CD14-positive monocyte (primary cell): ENCODE results near the gene TMTC2. TPM values are rescaled to one million over a fixed set of nuclear protein-coding genes. Genes with fewer than 3 reads are reported as not detected.

Experiments used
- DNase-seq, 3 donors: peaks; one replicate each; pipeline ENCODE4 v3.0.0-alpha.2; 2011 to 2022
- H2AFZ ChIP-seq: 2 replicates; pipeline ENCODE4 v1.6.0; 2012; ENCODE audit warnings: mild to moderate bottlenecking, low read depth, low read length, inconsistent platforms; ENCODE audit not compliant: insufficient read depth, poor library complexity, severe bottlenecking
- H3K27ac ChIP-seq, 2 donors: 1 replicate in 1 of 2; 2 replicates in 1 of 2; pipeline ENCODE4 v1.5.1; 2012 to 2013; ENCODE audit warnings: low read length in 2 of 2, control low read depth in 1 of 2, inconsistent platforms in 1 of 2, low read depth in 1 of 2, mild to moderate bottlenecking in 1 of 2
- H3K27me3 ChIP-seq, 2 donors: one replicate each; pipeline versions ENCODE4 v1.6.0 to v1.6.1; 2011 to 2013; ENCODE audit warnings: low read length in 2 of 2; ENCODE audit not compliant: control insufficient read depth in 2 of 2, insufficient read depth in 2 of 2
- H3K36me3 ChIP-seq, 2 donors: replicated peaks in 1 of 2; 1 replicate in 1 of 2; 2 replicates in 1 of 2; pipeline versions ENCODE4 v1.5.1 to v1.6.1; 2012 to 2013; ENCODE audit warnings: low read length in 2 of 2, control low read depth in 1 of 2, inconsistent platforms in 1 of 2, mild to moderate bottlenecking in 1 of 2; ENCODE audit not compliant: insufficient read depth in 2 of 2, control insufficient read depth in 1 of 2
- H3K4me1 ChIP-seq, 2 donors: 1 replicate in 1 of 2; 2 replicates in 1 of 2; pipeline versions ENCODE4 v1.5.1 to v1.6.1; 2012 to 2013; ENCODE audit warnings: low read length in 2 of 2, control low read depth in 1 of 2, inconsistent platforms in 1 of 2, mild to moderate bottlenecking in 1 of 2, moderate library complexity in 1 of 2; ENCODE audit not compliant: insufficient read depth in 2 of 2, control insufficient read depth in 1 of 2
- H3K4me2 ChIP-seq: replicated peaks from 2 replicates; pipeline ENCODE3; 2012; ENCODE audit warnings: low read length, moderate library complexity, mild to moderate bottlenecking; ENCODE audit not compliant: poor library complexity, severe bottlenecking; ENCODE audit errors: extremely low read depth
- H3K4me3 ChIP-seq, 3 experiments: fragments of 200-600 bp in 1 of 3; sonication (generic) in 1 of 3; replicated peaks in 1 of 3; 1 replicate in 2 of 3; 2 replicates in 1 of 3; pipeline ENCODE4 v1.5.1; 2011 to 2013; ENCODE audit warnings: low read length in 3 of 3, mild to moderate bottlenecking in 3 of 3, control low read depth in 2 of 3, low read depth in 2 of 3, inconsistent platforms in 1 of 3, moderate library complexity in 1 of 3
- H3K79me2 ChIP-seq: 2 replicates; pipeline ENCODE4 v1.6.0; 2012; ENCODE audit warnings: mild to moderate bottlenecking, control low read depth, inconsistent platforms, low read length, moderate library complexity; ENCODE audit not compliant: insufficient read depth
- H3K9ac ChIP-seq: 2 replicates; pipeline ENCODE4 v1.6.0; 2017; ENCODE audit warnings: low read length, mild to moderate bottlenecking; ENCODE audit not compliant: insufficient read depth, poor library complexity, severe bottlenecking
- H3K9me3 ChIP-seq, 2 donors: replicated peaks in 1 of 2; 1 replicate in 1 of 2; 2 replicates in 1 of 2; pipeline versions ENCODE4 v1.5.1 to v1.6.1; 2012 to 2013; ENCODE audit warnings: low read length in 2 of 2, control low read depth in 1 of 2; ENCODE audit not compliant: control insufficient read depth in 1 of 2, insufficient read depth in 1 of 2
- H4K20me1 ChIP-seq: 2 replicates; pipeline ENCODE4 v1.6.0; 2012; ENCODE audit warnings: mild to moderate bottlenecking, low read length, control low read depth, moderate library complexity; ENCODE audit not compliant: insufficient read depth
- H3K27ac Mint-ChIP-seq, 7 donors: one replicate each; pipeline ENCODE4 v1.8.0; 2020; ENCODE audit warnings: mild to moderate bottlenecking in 7 of 7, mixed read lengths in 7 of 7, moderate library complexity in 6 of 7, inconsistent platforms in 2 of 7
- H3K27me3 Mint-ChIP-seq, 3 donors: one replicate each; pipeline ENCODE4 v1.8.0; 2021 to 2022; ENCODE audit warnings: low read depth in 3 of 3, mild to moderate bottlenecking in 3 of 3, mixed read lengths in 3 of 3, moderate library complexity in 3 of 3, inconsistent platforms in 1 of 3
- H3K36me3 Mint-ChIP-seq, 2 donors: one replicate each; pipeline ENCODE4 v1.8.0; 2020; ENCODE audit warnings: mixed read lengths in 2 of 2, inconsistent platforms in 1 of 2, mild to moderate bottlenecking in 1 of 2
- H3K4me1 Mint-ChIP-seq: one replicate; pipeline ENCODE4 v1.8.0; 2020; ENCODE audit warnings: mild to moderate bottlenecking, mixed read lengths
- H3K4me3 Mint-ChIP-seq, 2 donors: one replicate each; pipeline ENCODE4 v1.8.0; 2020; ENCODE audit warnings: mild to moderate bottlenecking in 2 of 2, mixed read lengths in 2 of 2, moderate library complexity in 1 of 2
- H3K9me3 Mint-ChIP-seq, 7 donors: one replicate each; pipeline ENCODE4 v1.8.0; 2020 to 2022; ENCODE audit warnings: mixed read lengths in 7 of 7, mild to moderate bottlenecking in 6 of 7, moderate library complexity in 6 of 7, inconsistent platforms in 2 of 7
- CTCF ChIP-seq: fragments of 200-600 bp; IDR thresholded peaks from one replicate; pipeline ENCODE4 v1.8.0; 2022; ENCODE audit warnings: antibody characterized with exemption, mild to moderate bottlenecking
- WGBS: methylation state at CpG from one replicate; pipeline ENCODE4 v1.1.5; 2013; ENCODE audit warnings: missing lambda C conversion rate; ENCODE audit not compliant: insufficient coverage; 5-methylcytosine and 5-hydroxymethylcytosine counted together
- intact Hi-C, 2 donors: fragments of 100-400 bp; cut with micrococcal nuclease; formaldehyde crosslinking; loops; one replicate each; pipeline versions ENCODE4 v1.15.0 to v1.15.1; 2023
- polyA plus RNA-seq, 3 donors: library from polyadenylated mRNA; depleted of rRNA in 1 of 3; unstranded in 2 of 3; stranded (reverse) in 1 of 3; fragments of 300-500 nt in 2 of 3; fragments of >200 nt in 1 of 3; fragmentation: Illumina TruSeq in 2 of 3; gene quantifications; 1 replicate in 2 of 3; 2 replicates in 1 of 3; pipeline ENCODE4 v1.2.3, GENCODE V29; 2012 to 2021

The TMTC2 gene
- polyA plus RNA-seq, 3 donors: 2.5 to 15.7 (median 3.3) TPM

GRCh38 chr12:83089575-83089974 is 402.9 kb downstream of the TMTC2 start:
- no peaks in the 10 kb centered on the region for H3K4me1 ChIP-seq
- TF ChIP-seq CTCF: no peak
- H4K20me1 ChIP-seq: no peaks in the 10 kb centered on the region
- H3K36me3 Mint-ChIP-seq: peaks cover 27 to 36% of the 10 kb centered on the region in 2 donors
- H3K4me3 ChIP-seq: no peak overlapping the region
- H3K9me3 Mint-ChIP-seq: peaks cover 0 to 5% (median 2%) of the 10 kb centered on the region in 7 donors
- H3K9me3 ChIP-seq: no peaks in the 10 kb centered on the region
- no peak for DNase-seq
- H3K27me3 ChIP-seq: no peaks in the 10 kb centered on the region
- peaks cover 3 to 9% of the 10 kb centered on the region in 2 donors for H3K36me3 ChIP-seq
- no peak overlapping the region for H3K9ac ChIP-seq
- H3K27ac Mint-ChIP-seq: no peak overlapping the region
- WGBS: 100% methylated on average over 1 of the region's 2 CpGs
- H3K4me3 Mint-ChIP-seq: no peak overlapping the region
- no peak overlapping the region for H3K4me2 ChIP-seq
- peaks cover 3% of the 10 kb centered on the region for H3K4me1 Mint-ChIP-seq
- no peak overlapping the region for H2AFZ ChIP-seq
- H3K79me2 ChIP-seq: no peaks in the 10 kb centered on the region
- H3K27ac ChIP-seq: no peak overlapping the region
- H3K27me3 Mint-ChIP-seq: no peaks in the 10 kb centered on the region
- intact Hi-C loops: no loop called here

GRCh38 chr12:83092129-83092528 is 405.4 kb downstream of the TMTC2 start:
- no peak overlapping the region for H3K9ac ChIP-seq
- peaks cover 0 to 4% of the 10 kb centered on the region in 2 donors for H3K9me3 ChIP-seq
- DNase-seq: no peak
- no peak overlapping the region for H2AFZ ChIP-seq
- H3K27ac ChIP-seq: no peak overlapping the region
- H3K27me3 ChIP-seq: no peaks in the 10 kb centered on the region
- H3K4me2 ChIP-seq: no peak overlapping the region
- peaks cover 3 to 13% of the 10 kb centered on the region in 2 donors for H3K36me3 ChIP-seq
- H3K4me3 ChIP-seq: no peak overlapping the region
- H3K4me1 ChIP-seq: no peaks in the 10 kb centered on the region
- Mint-ChIP-seq H3K27ac (peak overlapping the region in 1 of 7 donors; percentile 32), H3K4me1 (peaks cover 3% of the 10 kb centered on the region), H3K27me3 (no peaks in the 10 kb centered on the region), H3K9me3 (peaks cover 0 to 12% (median 6%) of the 10 kb centered on the region in 7 donors), H3K36me3 (peaks cover 33 to 36% of the 10 kb centered on the region in 2 donors), H3K4me3 (no peak overlapping the region)
- H3K79me2 ChIP-seq: no peaks in the 10 kb centered on the region
- no peaks in the 10 kb centered on the region for H4K20me1 ChIP-seq
- no CpG with 5 or more reads among the region's 1 CpG for WGBS
- TF ChIP-seq CTCF: no peak
- intact Hi-C loops: no loop called here
